Measurements from ENCODE around the gene SEMA3C. TPM values are rescaled to one million over a fixed set of nuclear protein-coding genes. Genes with fewer than 3 reads are reported as not detected.

The SEMA3C gene
- total and polyA plus RNA-seq, 8 donors = 0.28 to 11.3 (median 1.0) TPM

DNA sequence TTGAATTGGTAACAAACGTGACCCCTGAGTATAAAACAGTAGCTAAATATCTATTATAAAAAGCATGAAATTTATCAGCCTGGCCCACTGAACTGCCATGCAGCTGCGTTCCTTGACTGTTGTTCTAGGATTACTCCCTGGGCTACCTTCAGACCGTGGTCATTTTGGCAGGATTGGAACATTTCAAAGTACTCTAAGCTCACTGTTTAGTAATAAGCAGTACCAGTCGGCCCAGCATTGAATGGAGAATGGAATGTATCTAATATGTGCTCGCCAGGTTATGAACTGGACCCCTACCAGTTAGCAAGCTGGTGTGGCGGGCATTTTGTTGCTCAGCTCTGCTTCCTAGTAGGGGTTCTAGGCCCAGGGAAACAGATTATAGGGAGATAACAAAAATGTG, 112.2 kb downstream of the SEMA3C start:
- no peaks in the 10 kb centered on the region for H3K36me3 ChIP-seq
- no peak for FAIRE-seq
- TF ChIP-seq, protein P1, sequence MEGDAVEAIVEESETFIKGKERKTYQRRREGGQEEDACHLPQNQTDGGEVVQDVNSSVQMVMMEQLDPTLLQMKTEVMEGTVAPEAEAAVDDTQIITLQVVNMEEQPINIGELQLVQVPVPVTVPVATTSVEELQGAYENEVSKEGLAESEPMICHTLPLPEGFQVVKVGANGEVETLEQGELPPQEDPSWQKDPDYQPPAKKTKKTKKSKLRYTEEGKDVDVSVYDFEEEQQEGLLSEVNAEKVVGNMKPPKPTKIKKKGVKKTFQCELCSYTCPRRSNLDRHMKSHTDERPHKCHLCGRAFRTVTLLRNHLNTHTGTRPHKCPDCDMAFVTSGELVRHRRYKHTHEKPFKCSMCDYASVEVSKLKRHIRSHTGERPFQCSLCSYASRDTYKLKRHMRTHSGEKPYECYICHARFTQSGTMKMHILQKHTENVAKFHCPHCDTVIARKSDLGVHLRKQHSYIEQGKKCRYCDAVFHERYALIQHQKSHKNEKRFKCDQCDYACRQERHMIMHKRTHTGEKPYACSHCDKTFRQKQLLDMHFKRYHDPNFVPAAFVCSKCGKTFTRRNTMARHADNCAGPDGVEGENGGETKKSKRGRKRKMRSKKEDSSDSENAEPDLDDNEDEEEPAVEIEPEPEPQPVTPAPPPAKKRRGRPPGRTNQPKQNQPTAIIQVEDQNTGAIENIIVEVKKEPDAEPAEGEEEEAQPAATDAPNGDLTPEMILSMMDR (IDR thresholded peaks at IDR 0.05) = no peak
- H3K27me3 ChIP-seq = no peaks in the 10 kb centered on the region
- 62 to 68% methylated on average over 6 of the region's 6 CpGs for WGBS, 2 donors
- intact Hi-C loops (cut with DNase I) = no loop called here
- no peak overlapping the region for H3K4me3 ChIP-seq
- DNase-seq = no peak
- no peak overlapping the region for H3K27ac ChIP-seq
- H3K9me3 ChIP-seq = no peaks in the 10 kb centered on the region
- no peaks in the 10 kb centered on the region for H3K4me1 ChIP-seq
- no peak for ATAC-seq

DNA sequence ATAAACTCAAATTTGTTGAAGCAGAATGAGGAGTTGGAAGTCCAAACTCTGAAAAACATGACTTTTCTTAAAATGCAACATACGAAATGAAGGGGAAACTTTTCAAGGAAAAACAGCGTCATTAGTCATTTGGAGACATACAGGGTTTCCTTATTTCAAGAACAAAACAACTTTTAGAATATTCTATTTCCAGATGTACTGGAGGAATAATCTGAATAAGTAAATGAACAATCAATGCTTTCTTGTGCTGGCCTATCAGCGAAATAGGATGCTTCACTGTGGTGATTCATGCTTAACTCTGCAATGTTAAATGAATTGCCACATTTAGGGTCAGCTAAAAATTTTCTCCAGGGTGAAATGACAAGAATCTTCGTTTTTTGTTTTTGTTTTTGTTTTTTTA, 114.3 kb downstream of the SEMA3C start:
- FAIRE-seq (no peak), ATAC-seq (no peak), DNase-seq (no peak)
- Histone ChIP-seq H3K27ac (no peak overlapping the region), H3K27me3 (no peaks in the 10 kb centered on the region), H3K4me3 (no peak overlapping the region), H3K4me1 (no peaks in the 10 kb centered on the region), H3K9me3 (no peaks in the 10 kb centered on the region), H3K36me3 (no peaks in the 10 kb centered on the region)
- 73 to 80% methylated on average over 4 of the region's 4 CpGs for WGBS, 2 donors
- intact Hi-C loops (cut with DNase I) = no loop called here
- TF ChIP-seq, protein P1 (IDR thresholded peaks at IDR 0.05) = no peak

DNA sequence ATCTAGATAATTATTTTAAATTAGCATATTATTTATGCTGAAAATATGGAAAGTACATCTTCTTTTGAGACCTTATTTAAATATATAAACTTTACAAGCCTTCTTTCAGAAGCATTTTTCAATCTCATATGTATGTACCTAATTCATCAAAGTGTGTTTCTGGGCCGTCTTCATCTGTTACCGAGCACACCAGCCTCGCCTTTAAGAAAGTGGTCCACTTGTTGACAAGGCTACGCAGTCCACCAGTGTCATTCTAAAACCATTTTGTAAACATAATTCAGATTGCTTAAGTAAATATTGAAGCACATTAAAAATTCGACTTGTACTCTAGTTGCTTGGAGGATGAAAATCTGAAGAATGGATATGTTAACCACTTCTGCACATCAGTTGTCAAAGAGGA, 116.3 kb downstream of the SEMA3C start:
- H3K36me3 ChIP-seq = no peaks in the 10 kb centered on the region
- TF ChIP-seq, protein P1 (IDR thresholded peaks at IDR 0.05) = no peak
- H3K4me3 ChIP-seq = no peak overlapping the region
- H3K4me1 ChIP-seq = no peaks in the 10 kb centered on the region
- WGBS, 2 donors = 54 to 58% methylated on average over 5 of the region's 5 CpGs
- no peaks in the 10 kb centered on the region for H3K27me3 ChIP-seq
- intact Hi-C loops (cut with DNase I) = no loop called here
- H3K9me3 ChIP-seq = no peaks in the 10 kb centered on the region
- FAIRE-seq (no peak), ATAC-seq (no peak), DNase-seq (no peak)
- no peak overlapping the region for H3K27ac ChIP-seq

DNA sequence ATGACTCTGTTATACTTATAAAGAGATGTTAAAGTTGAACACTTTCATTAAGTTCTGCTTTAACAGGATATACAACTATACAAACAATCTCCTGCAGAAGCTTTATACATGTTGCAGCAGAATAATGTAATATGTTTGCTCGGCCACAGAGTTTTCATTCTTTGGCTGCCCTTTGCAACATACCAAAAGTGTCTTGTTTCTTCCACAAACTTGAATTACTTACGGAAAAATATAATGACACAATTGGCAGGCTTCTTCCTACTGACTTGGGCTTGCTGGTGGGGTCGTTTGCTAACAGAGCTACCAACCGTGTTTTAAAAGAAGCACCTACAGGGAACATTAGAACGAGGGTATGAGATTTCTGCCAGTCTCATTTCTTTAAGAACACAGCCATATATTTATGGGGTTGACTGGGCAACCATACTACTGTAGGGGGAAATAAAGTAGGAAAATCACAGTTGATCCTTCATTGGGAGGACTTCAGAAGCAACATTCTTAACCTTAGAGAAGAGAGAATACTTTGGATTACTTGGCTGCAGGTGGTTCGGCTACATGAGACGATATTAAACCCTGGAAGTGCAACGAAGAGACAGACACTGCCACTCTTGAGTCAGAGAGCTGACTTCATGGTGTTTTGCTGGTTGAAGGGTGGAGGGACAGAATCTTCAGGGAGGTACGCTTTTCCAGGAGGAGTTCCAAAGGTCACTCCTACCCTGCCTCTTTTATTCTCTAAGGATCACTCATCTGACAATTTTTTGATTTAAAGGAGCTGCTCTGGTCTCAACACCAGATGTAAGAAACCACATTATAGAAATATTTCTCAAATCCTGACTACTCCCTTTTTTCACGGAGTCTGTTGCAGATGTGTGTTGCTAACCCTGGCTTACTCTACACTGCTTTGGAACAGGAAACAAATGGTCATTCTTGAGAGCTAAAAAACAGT, 123.9 kb downstream of the SEMA3C start:
- FAIRE-seq = no peak

More for the DNA sequence above, 123.9 kb downstream of the SEMA3C start:
- DNase-seq (no peak), ATAC-seq (peak in 2 of 4 donors; percentile 40 to 45)
- Histone ChIP-seq H3K9me3 (peaks cover 0 to 3% (median 0%) of the 10 kb centered on the region in 4 donors), H3K36me3 (no peaks in the 10 kb centered on the region), H3K27ac (no peak overlapping the region), H3K4me3 (no peak overlapping the region), H3K4me1 (no peaks in the 10 kb centered on the region), H3K27me3 (no peaks in the 10 kb centered on the region)
- intact Hi-C loops (cut with DNase I) = no loop called here
- 70 to 76% methylated on average over 10 of the region's 10 CpGs for WGBS, 2 donors
- TF ChIP-seq, protein P1 (IDR thresholded peaks at IDR 0.05) = no peak

Measured in pancreas (tissue), 10 donors.